ENCODE results near the gene SPATA2L.

- TF ChIP-seq CTCF (IDR thresholded peaks at IDR 0.05; ENCODE audit: insufficient read depth, low read length, poor library complexity, severe bottlenecking): no peak
- TF ChIP-seq EZH2phosphoT487 (conservative IDR thresholded peaks at IDR 0.05; ENCODE audit: low read length): no peak
Observed at GRCh38 chr16:89678258-89678657, 23.2 kb downstream of the SPATA2L start.
